ENCODE measurements around the gene SMS.

- TF ChIP-seq POLR2A (IDR thresholded peaks at IDR 0.05) = no peak
- no peak for TF ChIP-seq CTCF (IDR thresholded peaks at IDR 0.05)
- TF ChIP-seq POLR2AphosphoS5 (IDR thresholded peaks at IDR 0.05) = no peak
Observed at GRCh38 chrX:21930986-21931385, 9.5 kb upstream of the SMS start.
